ENCODE results near the gene C12orf57.
"Not testable (repeated sequence)": the region's sequence is repeated elsewhere in the genome, so short reads cannot be mapped to it uniquely, and the experiment has no call there.

The C12orf57 gene

DNA sequence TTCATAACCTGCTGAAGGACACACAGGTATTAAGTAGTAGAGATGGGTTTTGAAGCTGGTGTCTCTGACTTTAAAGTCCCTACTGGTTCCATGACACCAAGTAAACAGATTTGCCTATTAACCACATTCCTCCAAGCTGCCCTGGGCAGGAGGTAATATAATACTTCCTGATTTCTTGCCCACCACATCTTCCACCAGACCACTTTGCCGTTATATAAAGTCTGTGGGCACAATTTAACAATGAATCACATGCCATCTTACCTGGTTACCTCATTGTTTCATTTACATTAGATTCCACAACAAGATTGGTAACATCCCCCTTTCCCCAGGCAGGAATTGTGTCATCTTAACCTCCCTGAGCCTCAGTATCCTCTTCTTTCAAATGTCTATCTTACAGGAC, 40.1 kb upstream of the C12orf57 start:
- no peak overlapping the region for H3K4me3 ChIP-seq (ENCODE audit: low read depth, low read length)
- no peak for DNase-seq (ENCODE audit: low read depth)
- TF ChIP-seq CTCF (IDR thresholded peaks at IDR 0.05; ENCODE audit: low read depth, low read length, missing control alignments): no peak

DNA sequence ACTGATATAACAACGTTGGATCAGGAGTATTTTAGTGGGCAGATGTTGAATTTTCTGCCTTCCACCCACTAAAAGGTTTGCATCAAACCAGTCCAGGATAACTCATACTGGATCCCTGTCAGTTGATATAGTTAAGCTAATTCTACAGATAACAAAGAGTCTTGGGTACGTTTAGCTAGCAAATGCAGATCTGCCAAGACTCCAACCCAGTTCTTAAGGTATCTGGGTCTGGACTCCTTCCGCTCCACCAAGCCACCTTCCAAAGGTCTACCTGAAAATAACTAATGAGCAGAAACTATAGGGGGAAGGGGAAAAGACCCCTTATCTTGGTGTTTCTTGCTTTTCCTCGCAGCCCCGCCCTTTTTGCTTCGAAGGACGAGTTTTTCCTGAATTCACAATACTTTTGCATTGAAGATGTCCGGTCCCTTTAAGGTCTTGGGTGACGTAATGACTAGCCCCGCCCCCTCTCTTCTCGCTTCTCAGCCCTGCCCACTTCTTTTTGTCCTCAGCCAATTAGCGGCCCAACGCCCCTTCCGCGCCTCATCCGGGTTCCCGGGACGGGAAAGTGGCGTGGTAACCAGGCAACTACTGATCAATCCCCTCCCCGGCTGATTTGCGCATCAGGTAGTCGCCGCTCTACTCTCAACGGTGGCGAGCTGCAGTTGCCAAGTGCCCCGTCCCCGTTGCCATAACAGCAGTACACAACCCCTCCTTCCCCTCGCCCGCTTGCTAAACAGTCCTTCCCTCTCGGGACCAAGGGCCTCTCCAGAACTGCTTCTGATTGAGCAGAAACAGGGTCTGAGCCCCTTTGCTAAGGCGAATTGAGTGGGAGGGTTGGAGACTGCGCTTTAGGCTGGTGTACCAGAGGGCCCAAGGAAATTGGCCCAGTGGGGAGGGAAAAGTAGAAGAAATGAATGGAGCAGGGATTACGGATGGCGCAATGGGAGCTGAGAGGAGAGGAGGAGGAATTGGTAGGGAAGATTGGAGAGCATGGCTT, 39.2 kb upstream of the C12orf57 start, which contains the start of gene LRRC23:
LRRC23 (plus strand) TSS at position 543 of the 997 bp plus-strand sequence. CDS start 812 bp downstream, outside the sequence.
- no peak for TF ChIP-seq CTCF (IDR thresholded peaks at IDR 0.05; ENCODE audit: low read depth, low read length, missing control alignments)
- DNase-seq (ENCODE audit: low read depth): peak; percentile 91

DNA sequence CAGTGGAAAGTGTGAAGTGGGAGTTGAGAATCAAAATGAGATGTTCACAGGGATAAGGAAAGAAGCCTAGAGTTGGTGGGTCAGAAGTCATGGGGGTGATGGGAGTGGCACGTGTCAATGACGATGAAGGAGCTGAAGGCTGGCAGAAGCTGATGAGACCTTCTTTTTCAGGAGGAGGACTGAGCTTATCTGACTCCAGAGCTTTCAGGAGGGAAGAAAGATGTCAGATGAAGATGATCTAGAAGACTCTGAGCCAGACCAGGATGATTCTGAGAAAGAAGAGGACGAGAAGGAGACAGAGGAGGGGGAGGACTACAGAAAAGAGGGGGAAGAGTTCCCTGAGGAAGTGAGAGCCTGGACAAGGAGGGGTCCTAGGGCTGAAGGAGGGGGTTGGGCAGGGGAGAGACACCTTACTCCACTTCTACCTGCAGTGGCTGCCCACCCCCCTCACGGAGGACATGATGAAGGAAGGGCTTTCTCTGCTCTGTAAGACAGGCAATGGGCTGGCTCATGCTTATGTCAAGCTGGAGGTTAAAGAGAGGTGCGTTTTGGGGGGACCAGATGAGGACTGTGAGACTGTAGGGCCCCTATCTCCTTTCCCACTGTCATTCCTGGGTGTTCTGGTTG, 38.3 kb upstream of the C12orf57 start:
- peak overlapping the region; percentile 86 for H3K4me3 ChIP-seq (ENCODE audit: low read depth, low read length)
- no peak for DNase-seq (ENCODE audit: low read depth)
- no peak for TF ChIP-seq CTCF (IDR thresholded peaks at IDR 0.05; ENCODE audit: low read depth, low read length, missing control alignments)

More for the DNA sequence above, 39.2 kb upstream of the C12orf57 start, which contains the start of gene LRRC23:
- peak within 1 kb of the TSS; percentile 86 for H3K4me3 ChIP-seq (ENCODE audit: low read depth, low read length)

GRCh38 chr12:6908141-6908540, 35.7 kb upstream of the C12orf57 start:
- not testable (repeated sequence) for DNase-seq (ENCODE audit: low read depth); H3K4me3 ChIP-seq (ENCODE audit: low read depth, low read length)

- no peak for DNase-seq (ENCODE audit: low read depth)
- H3K4me3 ChIP-seq (ENCODE audit: low read depth, low read length): no peak overlapping the region
- no peak for TF ChIP-seq CTCF (IDR thresholded peaks at IDR 0.05; ENCODE audit: low read depth, low read length, missing control alignments)
These were observed 34.2 kb upstream of the C12orf57 start for GRCh38 chr12:6909421-6910145.

GRCh38 chr12:6912164-6912935, 31.5 kb upstream of the C12orf57 start:
- TF ChIP-seq CTCF (IDR thresholded peaks at IDR 0.05; ENCODE audit: low read depth, low read length, missing control alignments): no peak
- H3K4me3 ChIP-seq (ENCODE audit: low read depth, low read length): no peak overlapping the region
- DNase-seq (ENCODE audit: low read depth): no peak

All from GM12864 (cell line).